HL-60 (cell line): ENCODE results near the gene CCNJL.
"Not testable (repeated sequence)": the region's sequence is repeated elsewhere in the genome, so short reads cannot be mapped to it uniquely, and the experiment has no call there.

ENCODE experiments used
- DNase-seq, 2 experiments: peaks; one replicate each; pipeline ENCODE4 v3.0.0-alpha.2; 2010 to 2020; ENCODE audit warnings: low read depth in 1 of 2, low spot score in 1 of 2
- H3K27ac ChIP-seq: fragments of 250-450 bp; sonication (Bioruptor Pico); replicated peaks from 2 replicates; pipeline ENCODE4 v1.5.1; 2020; ENCODE audit warnings: mild to moderate bottlenecking, moderate library complexity
- H3K27me3 ChIP-seq: fragments of 250-450 bp; sonication (Bioruptor Pico); 2 replicates; pipeline ENCODE4 v1.5.1; 2021; ENCODE audit warnings: mild to moderate bottlenecking, moderate library complexity; ENCODE audit not compliant: insufficient read depth, poor library complexity, severe bottlenecking
- H3K4me3 ChIP-seq: replicated peaks from 2 replicates; pipeline ENCODE4 v1.5.1; 2011; ENCODE audit warnings: mild to moderate bottlenecking, control low read depth, low read length; ENCODE audit not compliant: insufficient read depth
- GABPA ChIP-seq: IDR thresholded peaks from 2 replicates; pipeline ENCODE4 v1.6.1; 2012; ENCODE audit warnings: low read depth
- POLR2AphosphoS5 ChIP-seq: IDR thresholded peaks from 2 replicates; pipeline ENCODE4 v1.6.1; 2012; ENCODE audit warnings: low read depth
- SPI1 ChIP-seq: IDR thresholded peaks from 2 replicates; pipeline ENCODE4 v1.6.1; 2012; ENCODE audit warnings: low read depth, mild to moderate bottlenecking, borderline replicate concordance
- TF ChIP-seq, protein P1 (sequence below): IDR thresholded peaks from one replicate; pipeline ENCODE4 v1.5.1; 2011; ENCODE audit warnings: low read length, control low read depth, inconsistent platforms; ENCODE audit not compliant: insufficient read depth
- TF ChIP-seq, protein P2 (sequence below): IDR thresholded peaks from 2 replicates; pipeline ENCODE4 v1.6.1; 2012; ENCODE audit warnings: low read depth; ENCODE audit not compliant: insufficient replicate concordance

CCNJL gene

DNA sequence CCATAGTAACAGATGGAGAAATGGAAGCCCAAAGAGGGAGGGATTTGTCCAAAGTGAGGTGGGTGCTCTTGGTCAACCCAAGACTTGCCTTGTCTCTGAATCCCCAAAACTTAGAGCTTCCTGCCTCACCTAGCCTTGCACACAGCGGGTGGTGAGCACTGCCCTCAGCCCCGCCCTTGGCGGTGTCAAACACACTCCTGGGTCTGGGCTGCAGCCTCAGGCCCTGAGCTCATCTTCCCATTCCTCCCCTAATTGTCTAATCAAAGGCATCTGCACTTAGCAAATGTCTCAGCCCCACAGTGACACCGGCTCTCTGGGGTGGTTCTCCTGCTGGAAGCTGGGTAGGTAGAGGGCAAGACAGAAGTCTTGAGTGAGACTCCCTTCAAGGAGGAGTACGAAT lies 62.1 kb downstream of the CCNJL start:
- DNase-seq: no peak
- Histone ChIP-seq H3K4me3 (no peak overlapping the region), H3K27me3 (no peaks in the 10 kb centered on the region), H3K27ac (no peak overlapping the region)
- TF ChIP-seq POLR2AphosphoS5 (no peak), SPI1 (no peak), GABPA (no peak)
- TF ChIP-seq, protein P1, sequence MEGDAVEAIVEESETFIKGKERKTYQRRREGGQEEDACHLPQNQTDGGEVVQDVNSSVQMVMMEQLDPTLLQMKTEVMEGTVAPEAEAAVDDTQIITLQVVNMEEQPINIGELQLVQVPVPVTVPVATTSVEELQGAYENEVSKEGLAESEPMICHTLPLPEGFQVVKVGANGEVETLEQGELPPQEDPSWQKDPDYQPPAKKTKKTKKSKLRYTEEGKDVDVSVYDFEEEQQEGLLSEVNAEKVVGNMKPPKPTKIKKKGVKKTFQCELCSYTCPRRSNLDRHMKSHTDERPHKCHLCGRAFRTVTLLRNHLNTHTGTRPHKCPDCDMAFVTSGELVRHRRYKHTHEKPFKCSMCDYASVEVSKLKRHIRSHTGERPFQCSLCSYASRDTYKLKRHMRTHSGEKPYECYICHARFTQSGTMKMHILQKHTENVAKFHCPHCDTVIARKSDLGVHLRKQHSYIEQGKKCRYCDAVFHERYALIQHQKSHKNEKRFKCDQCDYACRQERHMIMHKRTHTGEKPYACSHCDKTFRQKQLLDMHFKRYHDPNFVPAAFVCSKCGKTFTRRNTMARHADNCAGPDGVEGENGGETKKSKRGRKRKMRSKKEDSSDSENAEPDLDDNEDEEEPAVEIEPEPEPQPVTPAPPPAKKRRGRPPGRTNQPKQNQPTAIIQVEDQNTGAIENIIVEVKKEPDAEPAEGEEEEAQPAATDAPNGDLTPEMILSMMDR: no peak
- TF ChIP-seq, protein P2, sequence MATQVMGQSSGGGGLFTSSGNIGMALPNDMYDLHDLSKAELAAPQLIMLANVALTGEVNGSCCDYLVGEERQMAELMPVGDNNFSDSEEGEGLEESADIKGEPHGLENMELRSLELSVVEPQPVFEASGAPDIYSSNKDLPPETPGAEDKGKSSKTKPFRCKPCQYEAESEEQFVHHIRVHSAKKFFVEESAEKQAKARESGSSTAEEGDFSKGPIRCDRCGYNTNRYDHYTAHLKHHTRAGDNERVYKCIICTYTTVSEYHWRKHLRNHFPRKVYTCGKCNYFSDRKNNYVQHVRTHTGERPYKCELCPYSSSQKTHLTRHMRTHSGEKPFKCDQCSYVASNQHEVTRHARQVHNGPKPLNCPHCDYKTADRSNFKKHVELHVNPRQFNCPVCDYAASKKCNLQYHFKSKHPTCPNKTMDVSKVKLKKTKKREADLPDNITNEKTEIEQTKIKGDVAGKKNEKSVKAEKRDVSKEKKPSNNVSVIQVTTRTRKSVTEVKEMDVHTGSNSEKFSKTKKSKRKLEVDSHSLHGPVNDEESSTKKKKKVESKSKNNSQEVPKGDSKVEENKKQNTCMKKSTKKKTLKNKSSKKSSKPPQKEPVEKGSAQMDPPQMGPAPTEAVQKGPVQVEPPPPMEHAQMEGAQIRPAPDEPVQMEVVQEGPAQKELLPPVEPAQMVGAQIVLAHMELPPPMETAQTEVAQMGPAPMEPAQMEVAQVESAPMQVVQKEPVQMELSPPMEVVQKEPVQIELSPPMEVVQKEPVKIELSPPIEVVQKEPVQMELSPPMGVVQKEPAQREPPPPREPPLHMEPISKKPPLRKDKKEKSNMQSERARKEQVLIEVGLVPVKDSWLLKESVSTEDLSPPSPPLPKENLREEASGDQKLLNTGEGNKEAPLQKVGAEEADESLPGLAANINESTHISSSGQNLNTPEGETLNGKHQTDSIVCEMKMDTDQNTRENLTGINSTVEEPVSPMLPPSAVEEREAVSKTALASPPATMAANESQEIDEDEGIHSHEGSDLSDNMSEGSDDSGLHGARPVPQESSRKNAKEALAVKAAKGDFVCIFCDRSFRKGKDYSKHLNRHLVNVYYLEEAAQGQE: no peak

DNA sequence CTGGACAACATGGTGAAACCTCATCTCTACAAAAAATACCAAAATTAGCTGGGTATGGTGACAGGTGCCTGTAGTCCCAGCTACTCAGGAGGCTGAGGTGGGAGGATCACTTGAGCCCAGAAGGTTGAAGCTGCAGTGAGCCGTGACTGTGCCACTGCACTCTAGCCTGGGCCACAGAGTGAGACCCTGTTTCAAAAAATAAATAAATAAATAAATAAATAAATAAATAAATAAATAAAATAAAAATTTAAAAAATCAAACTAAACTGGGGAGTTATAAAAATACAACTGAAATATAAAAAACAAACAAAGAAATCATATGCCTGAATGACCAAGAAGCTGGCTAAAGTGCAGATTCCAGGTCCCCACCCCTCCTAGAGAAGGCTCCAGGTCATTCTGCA lies 62.8 kb downstream of the CCNJL start:
- H3K4me3 ChIP-seq, H3K27ac ChIP-seq, H3K27me3 ChIP-seq, DNase-seq: not testable (repeated sequence)

DNA sequence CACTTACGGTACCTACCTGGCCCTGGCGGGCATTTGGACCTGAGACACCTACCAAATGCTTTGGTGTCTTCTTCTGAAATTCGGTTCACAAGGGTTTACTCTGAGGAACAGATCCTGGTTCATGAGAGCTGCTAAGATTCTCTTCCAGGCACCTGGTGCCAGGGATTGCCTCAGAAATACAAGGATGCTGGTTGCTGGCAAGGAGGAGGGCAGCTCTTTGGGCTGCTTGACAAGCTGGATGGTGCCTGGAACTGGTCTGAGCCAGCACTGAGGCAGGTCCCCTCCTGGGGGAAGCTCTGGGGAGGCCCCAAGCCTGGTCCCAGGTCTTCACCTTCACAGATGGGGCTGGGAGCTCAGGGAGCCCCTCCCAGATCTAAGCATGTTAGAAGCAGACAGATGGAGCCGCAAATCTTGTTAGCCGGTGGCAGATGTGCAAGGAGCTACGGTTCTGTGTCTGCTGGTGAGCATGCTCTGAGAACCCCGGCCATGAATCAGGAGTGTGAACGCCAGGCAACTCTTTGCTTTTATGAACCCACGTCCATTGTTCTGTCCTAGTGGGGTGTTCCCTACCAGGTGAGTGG lies 66.8 kb downstream of the CCNJL start:
- TF ChIP-seq SPI1: no peak
- TF ChIP-seq POLR2AphosphoS5: no peak
- TF ChIP-seq, protein P1: no peak
- TF ChIP-seq, protein P2: no peak
- no peak for TF ChIP-seq GABPA
- Histone ChIP-seq H3K27me3 (no peaks in the 10 kb centered on the region), H3K27ac (no peak overlapping the region), H3K4me3 (no peak overlapping the region)
- no peak for DNase-seq

DNA sequence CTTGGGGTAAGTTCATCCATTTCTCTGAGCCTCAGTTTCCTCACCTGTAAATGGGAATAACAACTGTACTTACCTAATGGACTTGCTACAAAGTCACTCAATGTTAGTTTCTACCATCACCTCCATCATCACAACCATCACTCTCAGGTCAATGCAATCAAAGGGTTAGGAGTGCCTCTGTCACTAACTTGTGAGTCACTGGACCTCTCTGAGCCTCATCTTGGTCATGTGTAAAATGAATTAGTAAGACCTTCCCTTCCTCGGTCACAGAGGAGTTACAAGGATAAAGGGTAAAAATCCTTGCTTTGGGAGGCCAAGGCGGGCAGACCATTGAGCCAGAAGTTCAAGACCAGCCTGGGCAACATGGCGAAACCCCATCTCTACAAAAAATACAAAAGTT lies 70.2 kb downstream of the CCNJL start:
- Histone ChIP-seq H3K4me3 (no peak overlapping the region), H3K27ac (no peak overlapping the region), H3K27me3 (no peaks in the 10 kb centered on the region)
- TF ChIP-seq GABPA: no peak
- TF ChIP-seq POLR2AphosphoS5: no peak
- no peak for DNase-seq

DNA sequence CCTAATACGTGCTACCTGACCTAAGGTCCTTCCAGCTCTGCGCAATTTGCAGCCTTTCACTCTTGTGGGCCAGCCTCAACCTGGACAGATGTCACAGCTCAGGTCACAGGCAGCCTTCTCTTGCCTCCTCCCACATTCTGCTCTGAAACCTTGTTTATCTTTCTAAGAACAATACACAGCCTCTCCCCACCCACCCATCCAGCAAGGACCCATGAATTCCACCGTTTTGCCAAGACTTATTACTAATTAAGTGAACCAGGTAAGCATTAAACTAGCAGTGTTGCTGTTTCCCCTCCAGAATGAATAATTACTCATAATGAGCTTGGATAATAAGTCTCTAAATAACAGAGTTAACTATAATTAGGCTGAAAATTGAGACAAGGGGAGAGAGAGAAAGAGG lies 72.0 kb downstream of the CCNJL start:
- no peak overlapping the region for H3K4me3 ChIP-seq
- TF ChIP-seq SPI1 (no peak), POLR2AphosphoS5 (no peak), GABPA (no peak)
- TF ChIP-seq, protein P2: no peak
- TF ChIP-seq, protein P1: no peak
- no peak for DNase-seq
- no peak overlapping the region for H3K27ac ChIP-seq
- H3K27me3 ChIP-seq: no peaks in the 10 kb centered on the region
